ENCODE data around the gene SBNO1. TPM values are rescaled to one million over a fixed set of nuclear protein-coding genes. Genes with fewer than 3 reads are reported as not detected.
"Not testable (repeated sequence)": the region's sequence is repeated elsewhere in the genome, so short reads cannot be mapped to it uniquely, and the experiment has no call there.

SBNO1 gene
- total RNA-seq, 4 donors from 2014 or later: 18.2 to 26.6 (median 25.8) TPM

DNA sequence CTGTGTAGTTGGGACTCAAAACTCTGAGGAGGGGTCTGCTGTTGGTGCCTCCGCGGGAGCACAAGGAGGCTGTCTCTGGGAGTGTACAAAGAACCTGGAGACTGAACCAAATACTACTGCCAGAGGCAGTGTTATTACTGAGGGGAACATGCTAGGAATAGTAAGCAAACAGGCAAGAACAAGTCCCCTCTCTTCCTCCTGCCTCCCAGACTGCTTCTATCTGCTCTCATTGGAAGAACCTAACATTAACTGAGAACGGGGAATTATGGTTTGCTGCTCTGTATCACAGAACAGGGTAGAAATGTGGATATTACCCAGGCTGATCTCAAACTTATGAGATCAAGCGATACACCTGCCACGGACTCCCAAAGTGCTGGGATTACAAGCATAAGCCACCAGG, 14.7 kb upstream of the SBNO1 start:
- H3K27ac ChIP-seq: no peak overlapping the region

GRCh38 chr12:123372415-123372814, 7.8 kb upstream of the SBNO1 start:
- H3K4me1 ChIP-seq: not testable (repeated sequence)

More for the DNA sequence above, 14.7 kb upstream of the SBNO1 start:
- H3K4me3 ChIP-seq: no peak overlapping the region
- TF ChIP-seq EP300 (IDR thresholded peaks at IDR 0.05) (no peak), POLR2AphosphoS5 (IDR thresholded peaks at IDR 0.05) (no peak), POLR2A (IDR thresholded peaks at IDR 0.05) (no peak)
- TF ChIP-seq, protein P1, sequence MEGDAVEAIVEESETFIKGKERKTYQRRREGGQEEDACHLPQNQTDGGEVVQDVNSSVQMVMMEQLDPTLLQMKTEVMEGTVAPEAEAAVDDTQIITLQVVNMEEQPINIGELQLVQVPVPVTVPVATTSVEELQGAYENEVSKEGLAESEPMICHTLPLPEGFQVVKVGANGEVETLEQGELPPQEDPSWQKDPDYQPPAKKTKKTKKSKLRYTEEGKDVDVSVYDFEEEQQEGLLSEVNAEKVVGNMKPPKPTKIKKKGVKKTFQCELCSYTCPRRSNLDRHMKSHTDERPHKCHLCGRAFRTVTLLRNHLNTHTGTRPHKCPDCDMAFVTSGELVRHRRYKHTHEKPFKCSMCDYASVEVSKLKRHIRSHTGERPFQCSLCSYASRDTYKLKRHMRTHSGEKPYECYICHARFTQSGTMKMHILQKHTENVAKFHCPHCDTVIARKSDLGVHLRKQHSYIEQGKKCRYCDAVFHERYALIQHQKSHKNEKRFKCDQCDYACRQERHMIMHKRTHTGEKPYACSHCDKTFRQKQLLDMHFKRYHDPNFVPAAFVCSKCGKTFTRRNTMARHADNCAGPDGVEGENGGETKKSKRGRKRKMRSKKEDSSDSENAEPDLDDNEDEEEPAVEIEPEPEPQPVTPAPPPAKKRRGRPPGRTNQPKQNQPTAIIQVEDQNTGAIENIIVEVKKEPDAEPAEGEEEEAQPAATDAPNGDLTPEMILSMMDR (IDR thresholded peaks at IDR 0.05): no peak
- H3K4me1 ChIP-seq: peaks cover 12% of the 10 kb centered on the region
- DNase-seq (ENCODE audit: low spot score in 2 of 2): no peak
- H3K27me3 ChIP-seq: no peaks in the 10 kb centered on the region
- 52% methylated on average over 5 of the region's 5 CpGs for WGBS
- no peaks in the 10 kb centered on the region for H3K9me3 ChIP-seq
- no peaks in the 10 kb centered on the region for H3K36me3 ChIP-seq

GRCh38 chr12:123371667-123372368, 7.2 kb upstream of the SBNO1 start:
- not testable (repeated sequence) for DNase-seq (ENCODE audit: low spot score in 2 of 2); H3K4me1 ChIP-seq; H3K9me3 ChIP-seq; H3K27ac ChIP-seq; H3K36me3 ChIP-seq; H3K27me3 ChIP-seq; H3K4me3 ChIP-seq
- 90% methylated on average over 47 of the region's 48 CpGs for WGBS

More at GRCh38 chr12:123372415-123372814, 7.8 kb upstream of the SBNO1 start:
- not testable (repeated sequence) for H3K27ac ChIP-seq; H3K4me3 ChIP-seq; H3K36me3 ChIP-seq; DNase-seq (ENCODE audit: low spot score in 2 of 2); H3K9me3 ChIP-seq; H3K27me3 ChIP-seq
- WGBS: 71% methylated on average over 5 of the region's 5 CpGs

- WGBS: 91% methylated on average over 5 of the region's 5 CpGs
- no peak overlapping the region for H3K27ac ChIP-seq
Measured at GRCh38 chr12:123369229-123369628, 4.6 kb upstream of the SBNO1 start.

GRCh38 chr12:123368431-123368830, 3.8 kb upstream of the SBNO1 start:
- 90% methylated on average over 7 of the region's 7 CpGs for WGBS
- H3K4me3 ChIP-seq; H3K27ac ChIP-seq; H3K9me3 ChIP-seq; H3K36me3 ChIP-seq; DNase-seq (ENCODE audit: low spot score in 2 of 2); H3K27me3 ChIP-seq: not testable (repeated sequence)
- peaks cover 12% of the 10 kb centered on the region for H3K4me1 ChIP-seq

More at GRCh38 chr12:123369229-123369628, 4.6 kb upstream of the SBNO1 start:
- TF ChIP-seq POLR2A (IDR thresholded peaks at IDR 0.05) (no peak), EP300 (IDR thresholded peaks at IDR 0.05) (no peak), POLR2AphosphoS5 (IDR thresholded peaks at IDR 0.05) (no peak)
- TF ChIP-seq, protein P1 (IDR thresholded peaks at IDR 0.05): no peak
- Histone ChIP-seq H3K4me3 (no peak overlapping the region), H3K9me3 (no peaks in the 10 kb centered on the region), H3K27me3 (no peaks in the 10 kb centered on the region), H3K36me3 (no peaks in the 10 kb centered on the region), H3K4me1 (peaks cover 7% of the 10 kb centered on the region)
- DNase-seq (ENCODE audit: low spot score in 2 of 2): no peak

- TF ChIP-seq EP300 (IDR thresholded peaks at IDR 0.05) (no peak), POLR2AphosphoS5 (IDR thresholded peaks at IDR 0.05) (no peak), POLR2A (IDR thresholded peaks at IDR 0.05) (no peak)
- TF ChIP-seq, protein P1 (IDR thresholded peaks at IDR 0.05): no peak
- Histone ChIP-seq H3K4me1 (peaks cover 21% of the 10 kb centered on the region), H3K9me3 (no peaks in the 10 kb centered on the region), H3K27ac (no peak overlapping the region), H3K27me3 (no peaks in the 10 kb centered on the region), H3K4me3 (no peak overlapping the region), H3K36me3 (no peaks in the 10 kb centered on the region)
- no peak for DNase-seq (ENCODE audit: low spot score in 2 of 2)
- 92% methylated on average over 4 of the region's 4 CpGs for WGBS
Measured at GRCh38 chr12:123367511-123367910, 2.9 kb upstream of the SBNO1 start.
